OCI-LY7 (cell line): ENCODE results near the gene ART1. TPM values are rescaled to one million over a fixed set of nuclear protein-coding genes. Genes with fewer than 3 reads are reported as not detected.
"Not testable (repeated sequence)": the region's sequence is repeated elsewhere in the genome, so short reads cannot be mapped to it uniquely, and the experiment has no call there.

Experiments
- BruUV-seq: library from RNA; stranded (reverse); fragments of 400-500 nt; replicated peaks from 2 replicates; lab custom pipeline; 2021; lab: Mats Ljungman, UMichigan
- CTCF ChIA-PET: fragments of 300-600 bp; sonication (Branson Sonifier 250); formaldehyde crosslinking; loops from one replicate; lab custom pipeline; 2022; ENCODE audit warnings: antibody characterized with exemption; ENCODE audit not compliant: unreplicated experiment; lab: Charles Lee
- POLR2A ChIA-PET: fragments of 300-600 bp; sonication (Branson Sonifier 250); formaldehyde crosslinking; loops from one replicate; lab custom pipeline; 2022; ENCODE audit warnings: antibody characterized with exemption; lab: Charles Lee
- DNase-seq: peaks from one replicate; pipeline ENCODE4 v3.0.0-alpha.2; 2015; ENCODE audit warnings: low spot score
- H2AFZ ChIP-seq: fragments of 200-600 bp; sonication (generic), shearing (Covaris generic); 2 replicates; pipeline ENCODE4 v1.6.1; 2014; ENCODE audit warnings: mild to moderate bottlenecking, antibody characterized with exemption, low read length, moderate library complexity
- H3K27ac ChIP-seq: fragments of 200-600 bp; sonication (generic); 2 replicates; pipeline ENCODE4 v1.5.1; 2014; ENCODE audit warnings: mixed run types, low read depth, mild to moderate bottlenecking, moderate library complexity, low read length, inconsistent platforms; ENCODE audit not compliant: poor library complexity, severe bottlenecking
- H3K36me3 ChIP-seq: fragments of 200-600 bp; sonication (generic); 2 replicates; pipeline ENCODE4 v1.6.1; 2014; ENCODE audit warnings: mild to moderate bottlenecking, antibody characterized with exemption, low read length, moderate library complexity, mixed read lengths; ENCODE audit not compliant: insufficient read depth
- H3K4me1 ChIP-seq: fragments of 200-600 bp; sonication (generic); 2 replicates; pipeline ENCODE4 v1.5.1; 2014; ENCODE audit warnings: mild to moderate bottlenecking, low read length; ENCODE audit not compliant: insufficient read depth, poor library complexity, severe bottlenecking
- H3K4me2 ChIP-seq: fragments of 200-600 bp; sonication (generic); 2 replicates; pipeline ENCODE4 v1.6.1; 2014; ENCODE audit warnings: mild to moderate bottlenecking, low read length
- H3K4me3 ChIP-seq: fragments of 200-600 bp; sonication (generic); 2 replicates; pipeline ENCODE4 v1.5.1; 2014; ENCODE audit warnings: mild to moderate bottlenecking, low read depth, low read length; ENCODE audit not compliant: poor library complexity, severe bottlenecking
- H3K79me2 ChIP-seq: fragments of 200-600 bp; sonication (generic); 2 replicates; pipeline ENCODE4 v1.6.1; 2016; ENCODE audit warnings: low read depth, mild to moderate bottlenecking, low read length, moderate library complexity, mixed read lengths; ENCODE audit not compliant: insufficient read depth
- H3K9me2 ChIP-seq: fragments of 200-600 bp; sonication (generic); 2 replicates; pipeline ENCODE4 v1.6.1; 2016; ENCODE audit warnings: mild to moderate bottlenecking, low read length, mixed read lengths; ENCODE audit not compliant: insufficient read depth
- H3K9me3 ChIP-seq: fragments of 200-600 bp; sonication (generic); 2 replicates; pipeline ENCODE4 v1.6.1; 2014; ENCODE audit warnings: mild to moderate bottlenecking, mixed run types, low read length, mixed read lengths
- H4K20me1 ChIP-seq: fragments of 200-600 bp; sonication (generic); 2 replicates; pipeline ENCODE4 v1.6.1; 2014; ENCODE audit warnings: mild to moderate bottlenecking, antibody characterized with exemption, low read length, moderate library complexity, mixed read lengths; ENCODE audit not compliant: insufficient read depth
- CTCF ChIP-seq: fragments of 200-600 bp; sonication (generic); conservative IDR thresholded peaks from 2 replicates; pipeline ENCODE4 v1.5.1; 2014; ENCODE audit warnings: mild to moderate bottlenecking, antibody characterized with exemption, low read length, moderate library complexity, mixed read lengths
- EZH2phosphoT487 ChIP-seq: fragments of 200-600 bp; sonication (generic); IDR thresholded peaks from 2 replicates; pipeline ENCODE4 v1.6.1; 2018; ENCODE audit warnings: low read depth, borderline replicate concordance, mild to moderate bottlenecking, mixed run types, antibody characterized with exemption, low read length, moderate library complexity, mixed read lengths
- intact Hi-C: fragments of 100-400 bp; cut with micrococcal nuclease; formaldehyde crosslinking; loops from one replicate; pipeline ENCODE4 v1.10.0; 2022; ENCODE audit not compliant: unreplicated experiment
- total RNA-seq, 2 experiments: library from RNA; depleted of rRNA in 1 of 2; stranded (reverse); fragments of >200 nt in 1 of 2; shearing (Covaris generic) in 1 of 2; gene quantifications; 2 replicates each; pipeline ENCODE4 v1.2.3, GENCODE V29; 2014 to 2022

ART1 gene
- total RNA-seq, 2 experiments from 2014 or later = not detected

- H3K4me2 ChIP-seq, DNase-seq, H4K20me1 ChIP-seq, H3K9me2 ChIP-seq, H2AFZ ChIP-seq, H3K9me3 ChIP-seq, H3K36me3 ChIP-seq, H3K27ac ChIP-seq, intact Hi-C loops, POLR2A ChIA-PET, H3K4me3 ChIP-seq, BruUV-seq, H3K4me1 ChIP-seq, CTCF ChIA-PET, H3K79me2 ChIP-seq: not testable (repeated sequence)
Measured at GRCh38 chr11:3652514-3652913, 7.6 kb downstream of the ART1 start.

- Histone ChIP-seq H3K9me2 (no peaks in the 10 kb centered on the region), H4K20me1 (no peaks in the 10 kb centered on the region), H3K4me3 (no peak overlapping the region), H3K36me3 (no peaks in the 10 kb centered on the region), H3K4me2 (no peak overlapping the region), H2AFZ (no peak overlapping the region), H3K27ac (no peak overlapping the region), H3K9me3 (no peaks in the 10 kb centered on the region), H3K79me2 (no peaks in the 10 kb centered on the region), H3K4me1 (no peaks in the 10 kb centered on the region)
- POLR2A ChIA-PET = no interaction called here
- no TSS peak for BruUV-seq
- DNase-seq = no peak
- no peak for TF ChIP-seq EZH2phosphoT487
- no peak for TF ChIP-seq CTCF
- intact Hi-C loops = no loop called here
- CTCF ChIA-PET = interaction anchor here (0.6 kb wide), 1 partner anchor 45 kb away, joined by 3 read pairs; no protein-coding TSS in a partner anchor
Measured at GRCh38 chr11:3655547-3655946, 10.6 kb downstream of the ART1 start.

GRCh38 chr11:3657331-3657730 lies 12.4 kb downstream of the ART1 start:
- H3K27ac ChIP-seq, H3K4me1 ChIP-seq, H3K36me3 ChIP-seq, DNase-seq, H3K4me3 ChIP-seq, CTCF ChIA-PET, POLR2A ChIA-PET, H4K20me1 ChIP-seq, H3K9me3 ChIP-seq, H3K79me2 ChIP-seq, H3K9me2 ChIP-seq, H2AFZ ChIP-seq, H3K4me2 ChIP-seq, intact Hi-C loops, BruUV-seq: not testable (repeated sequence)

- Histone ChIP-seq H4K20me1 (no peaks in the 10 kb centered on the region), H3K9me2 (no peaks in the 10 kb centered on the region), H3K27ac (no peak overlapping the region), H3K36me3 (no peaks in the 10 kb centered on the region), H3K4me2 (no peak overlapping the region), H3K9me3 (no peaks in the 10 kb centered on the region), H2AFZ (no peak overlapping the region), H3K4me3 (no peak overlapping the region), H3K79me2 (no peaks in the 10 kb centered on the region), H3K4me1 (no peaks in the 10 kb centered on the region)
- TF ChIP-seq CTCF (no peak), EZH2phosphoT487 (no peak)
- no peak for DNase-seq
- intact Hi-C loops = no loop called here
- no TSS peak for BruUV-seq
- ChIA-PET CTCF (no interaction called here), POLR2A (interaction anchor here (0.5 kb wide), 1 partner anchor 140 kb away, joined by 3 read pairs; no protein-coding TSS in a partner anchor)
Measured at GRCh38 chr11:3658252-3658651, 13.3 kb downstream of the ART1 start.
